ENCODE results near the gene TBCD.

GRCh38 chr17:82820278-82821251 is 68.7 kb downstream of the TBCD start:
- TF ChIP-seq CTCF (IDR thresholded peaks at IDR 0.05): no peak
- TF ChIP-seq POLR2A (IDR thresholded peaks at IDR 0.05): no peak
- no peak for TF ChIP-seq EP300 (IDR thresholded peaks at IDR 0.05)
- no peak for TF ChIP-seq POLR2AphosphoS5 (IDR thresholded peaks at IDR 0.05)
